Measurements from ENCODE around the gene CDC42EP5. TPM values are rescaled to one million over a fixed set of nuclear protein-coding genes. Genes with fewer than 3 reads are reported as not detected.
A peak's percentile ranks its signal among the peaks of the same experiment; 100 is the strongest.

The CDC42EP5 gene
- total RNA-seq, 6 experiments from 2014 or later: 45.9 to 70.5 (median 56.9) TPM

DNA sequence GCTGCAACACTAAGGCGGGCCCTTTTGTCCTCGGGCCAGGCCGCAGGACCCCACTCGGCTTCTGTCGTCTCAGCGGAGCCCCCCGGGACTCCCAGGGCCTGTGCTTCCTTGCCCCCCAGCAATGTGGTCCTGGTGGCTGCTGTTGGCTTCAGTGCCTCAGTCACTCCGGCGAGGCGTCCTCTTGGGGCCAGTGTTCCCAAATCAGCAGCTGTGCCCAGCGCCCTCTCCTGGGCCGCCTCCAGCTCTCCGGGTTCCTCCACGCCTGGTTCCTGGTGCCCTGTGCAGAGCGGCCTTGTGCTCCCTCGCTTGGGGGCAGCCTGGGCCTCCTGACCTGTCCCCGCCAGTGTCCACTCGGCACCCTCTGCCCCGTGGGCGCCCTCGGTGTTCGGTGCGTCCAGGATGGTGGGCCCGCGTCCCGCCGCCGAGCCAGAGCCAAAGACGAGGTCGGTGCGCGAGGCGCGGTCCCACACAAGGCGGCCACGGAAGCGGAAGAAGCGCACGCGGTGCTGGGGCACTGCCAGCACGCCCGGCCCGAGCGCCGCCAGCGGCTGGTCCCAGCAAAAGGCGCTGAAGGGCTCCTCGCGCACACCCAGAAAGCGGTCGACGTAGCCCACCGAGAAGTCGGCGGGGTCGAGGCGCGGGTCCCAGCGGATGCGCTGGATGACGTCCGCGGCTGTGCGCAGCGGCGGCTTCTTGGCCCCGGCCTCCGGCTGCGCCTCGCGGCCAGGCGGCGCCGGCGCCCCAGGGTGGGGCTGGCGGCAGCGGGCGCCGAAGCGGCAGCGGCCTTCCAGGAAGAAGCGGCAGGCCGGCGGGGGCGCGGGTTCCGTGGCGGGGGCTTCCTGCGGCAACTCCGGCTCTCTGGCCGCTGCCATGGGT lies 10.2 kb downstream of the CDC42EP5 start:
- H3K4me3 Mint-ChIP-seq: peak overlapping the region; percentile 71
- H3K27me3 Mint-ChIP-seq (ENCODE audit: insufficient read depth): peaks cover 30% of the 10 kb centered on the region
- peaks cover 34% of the 10 kb centered on the region for H3K36me3 Mint-ChIP-seq (ENCODE audit: low read depth)
- peak overlapping the region; percentile 96 for H3K27ac Mint-ChIP-seq
- H3K9me3 Mint-ChIP-seq: peaks cover 9% of the 10 kb centered on the region
- H3K4me1 Mint-ChIP-seq (ENCODE audit: low read depth): peaks cover 34% of the 10 kb centered on the region
- TF ChIP-seq CTCF (IDR thresholded peaks at IDR 0.05): peak; percentile 64
- peak; percentile 25 for DNase-seq

DNA sequence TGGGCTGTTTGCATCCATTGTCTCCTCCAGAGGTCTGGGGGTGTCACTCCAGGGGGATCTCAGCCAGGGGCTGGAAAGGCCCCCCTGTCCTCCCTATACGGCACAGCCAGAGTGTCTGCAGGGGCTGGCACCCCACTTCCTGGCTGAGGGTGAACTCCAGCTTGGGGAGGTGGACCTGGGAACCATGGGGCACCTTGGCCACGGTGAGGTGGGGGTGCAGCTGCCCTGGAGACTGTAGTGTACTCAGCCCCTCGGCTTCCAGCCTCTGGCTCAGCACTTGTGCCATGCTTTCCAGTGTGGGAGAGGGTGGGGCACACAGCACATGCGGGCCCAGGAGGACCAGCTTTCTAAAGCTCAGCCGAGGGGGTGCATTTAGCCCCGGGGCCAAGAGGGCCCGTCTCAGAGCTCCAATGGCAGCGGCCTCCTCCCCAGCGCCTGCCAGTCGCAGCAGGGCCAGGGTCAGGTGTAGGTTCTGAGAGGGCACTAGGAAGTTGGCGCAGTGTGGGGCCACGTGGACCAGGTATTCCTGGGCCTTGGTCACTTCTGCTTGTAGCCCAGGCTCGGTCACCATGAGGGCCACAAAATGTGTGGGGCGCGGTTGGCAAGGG lies 10.9 kb downstream of the CDC42EP5 start:
- Mint-ChIP-seq H3K4me1 (ENCODE audit: low read depth) (peaks cover 34% of the 10 kb centered on the region), H3K9me3 (peaks cover 9% of the 10 kb centered on the region), H3K36me3 (ENCODE audit: low read depth) (peaks cover 37% of the 10 kb centered on the region), H3K4me3 (peak overlapping the region; percentile 71), H3K27ac (peak overlapping the region; percentile 69), H3K27me3 (ENCODE audit: insufficient read depth) (peaks cover 36% of the 10 kb centered on the region)
- no peak for TF ChIP-seq CTCF (IDR thresholded peaks at IDR 0.05)
- DNase-seq: no peak

DNA sequence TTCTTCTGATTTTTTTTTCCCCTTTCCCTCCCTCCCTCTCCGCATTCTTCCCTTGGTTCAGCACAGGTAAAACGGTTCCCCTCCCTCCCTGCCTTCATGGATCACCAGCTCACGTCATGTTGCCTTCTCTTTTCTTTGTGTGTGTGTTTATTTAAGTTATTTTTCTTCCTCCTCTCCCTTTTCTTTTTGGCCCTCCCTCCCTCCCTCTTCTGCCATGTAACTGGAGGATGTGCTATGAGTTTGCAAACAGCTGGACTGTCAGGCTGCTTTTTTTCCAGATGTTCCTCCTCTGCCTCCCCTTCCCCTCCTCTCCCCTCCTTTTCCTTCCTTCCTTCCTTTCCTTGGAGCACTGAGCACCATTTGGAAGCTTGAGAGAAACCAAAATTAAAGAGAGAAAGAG lies 11.5 kb downstream of the CDC42EP5 start:
- Mint-ChIP-seq H3K36me3 (ENCODE audit: low read depth) (peaks cover 37% of the 10 kb centered on the region), H3K4me1 (ENCODE audit: low read depth) (peaks cover 34% of the 10 kb centered on the region), H3K9me3 (peaks cover 9% of the 10 kb centered on the region), H3K27ac (peak overlapping the region; percentile 69), H3K27me3 (ENCODE audit: insufficient read depth) (peaks cover 36% of the 10 kb centered on the region), H3K4me3 (peak overlapping the region; percentile 71)
- TF ChIP-seq CTCF (IDR thresholded peaks at IDR 0.05): no peak
- no peak for DNase-seq

DNA sequence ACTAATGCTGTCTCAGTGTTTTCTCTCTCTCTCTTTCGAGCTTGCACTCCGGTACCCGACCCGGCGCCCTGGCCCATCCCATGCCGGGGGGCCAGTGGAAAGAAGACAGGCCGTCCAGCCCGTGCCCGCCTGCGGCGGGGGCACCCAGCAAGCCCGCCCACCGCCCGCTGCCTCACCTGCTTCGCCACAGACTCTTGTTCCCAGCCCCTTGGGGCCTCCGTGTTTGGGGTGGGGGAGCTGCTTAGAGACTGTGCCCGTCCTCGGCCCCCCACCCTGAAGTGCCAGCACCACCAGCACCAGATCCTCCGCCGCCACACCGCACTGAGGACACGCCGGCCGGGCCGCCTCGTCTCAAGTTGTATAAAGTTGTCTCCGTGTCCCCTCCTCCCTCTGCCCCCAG lies 11.9 kb downstream of the CDC42EP5 start:
- H3K36me3 Mint-ChIP-seq (ENCODE audit: low read depth): peaks cover 37% of the 10 kb centered on the region
- no peak for TF ChIP-seq CTCF (IDR thresholded peaks at IDR 0.05)
- DNase-seq: no peak
- 0 out of 2 replicates have a peak overlapping the region, but pooled peaks have one; percentile 71 for H3K4me3 Mint-ChIP-seq
- peak overlapping the region; percentile 69 for H3K27ac Mint-ChIP-seq
- peaks cover 34% of the 10 kb centered on the region for H3K4me1 Mint-ChIP-seq (ENCODE audit: low read depth)
- peaks cover 9% of the 10 kb centered on the region for H3K9me3 Mint-ChIP-seq
- peaks cover 38% of the 10 kb centered on the region for H3K27me3 Mint-ChIP-seq (ENCODE audit: insufficient read depth)

DNA sequence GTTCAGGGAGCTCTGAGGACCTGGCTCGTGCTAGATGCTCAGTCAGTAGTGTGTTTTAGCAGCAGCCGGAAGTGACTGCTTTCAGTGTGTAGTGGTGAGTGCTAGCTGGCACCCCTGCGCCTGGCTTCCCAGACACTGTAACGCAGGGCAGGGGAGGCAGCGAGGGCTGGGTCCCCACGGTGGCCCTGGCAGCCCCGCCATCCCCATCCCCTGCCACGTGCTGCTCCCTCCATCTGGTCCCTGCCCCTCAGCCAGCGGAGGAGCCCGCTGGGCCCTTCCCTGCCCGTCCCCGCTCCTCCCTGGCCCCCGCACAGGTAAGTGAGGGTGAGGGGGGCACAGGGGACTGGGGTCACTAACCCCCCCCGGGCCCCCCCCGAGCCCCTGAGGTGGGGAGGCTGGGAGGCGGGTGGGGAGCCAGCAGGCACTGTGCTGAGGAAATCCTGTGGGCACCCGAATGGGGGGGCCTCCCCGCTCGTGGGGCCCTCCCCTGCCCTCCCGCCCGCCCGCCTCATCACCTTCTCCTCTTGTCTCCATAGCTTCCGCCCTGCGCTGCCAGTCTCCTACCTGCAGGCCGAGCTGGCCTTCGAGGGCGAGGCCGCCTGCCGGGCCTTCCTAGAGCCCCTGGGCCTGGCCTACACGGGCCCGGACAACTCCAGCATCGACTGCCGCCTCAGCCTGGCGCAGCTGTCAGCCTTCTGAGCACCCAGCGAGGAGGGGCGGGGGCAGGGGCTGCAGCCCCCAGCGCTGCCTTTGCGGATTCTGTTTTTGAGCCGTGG lies 12.7 kb downstream of the CDC42EP5 start:
- peaks cover 36% of the 10 kb centered on the region for H3K27me3 Mint-ChIP-seq (ENCODE audit: insufficient read depth)
- peaks cover 32% of the 10 kb centered on the region for H3K36me3 Mint-ChIP-seq (ENCODE audit: low read depth)
- H3K4me1 Mint-ChIP-seq (ENCODE audit: low read depth): peaks cover 34% of the 10 kb centered on the region
- no peak for TF ChIP-seq CTCF (IDR thresholded peaks at IDR 0.05)
- DNase-seq: no peak
- no peak overlapping the region for H3K4me3 Mint-ChIP-seq
- H3K27ac Mint-ChIP-seq: 0 out of 2 replicates have a peak overlapping the region, but pooled peaks have one; percentile 68
- H3K9me3 Mint-ChIP-seq: peaks cover 9% of the 10 kb centered on the region

All from HFFc6 (cell line).